ENCODE measurements around the gene TMC7. TPM values are rescaled to one million over a fixed set of nuclear protein-coding genes. Genes with fewer than 3 reads are reported as not detected.

Gene TMC7
- total RNA-seq, 4 donors from 2014 or later, result 0.36 to 4.3 (median 1.3) TPM

- no peak for ATAC-seq (ENCODE audit: low FRiP score)
- no peak for TF ChIP-seq CTCF (IDR thresholded peaks at IDR 0.05)
- no peak for DNase-seq (ENCODE audit: low spot score)
Observed at GRCh38 chr16:19089410-19089955, 105.7 kb downstream of the TMC7 start.

- TF ChIP-seq CTCF (IDR thresholded peaks at IDR 0.05), result no peak
- DNase-seq (ENCODE audit: low spot score), result no peak
- ATAC-seq (ENCODE audit: low FRiP score), result no peak
Observed at GRCh38 chr16:19090916-19091315, 107.2 kb downstream of the TMC7 start.

- ATAC-seq (ENCODE audit: low FRiP score) (no peak), DNase-seq (ENCODE audit: low spot score) (no peak)
- TF ChIP-seq CTCF (IDR thresholded peaks at IDR 0.05), result no peak
Observed at GRCh38 chr16:19092653-19093410, 109.1 kb downstream of the TMC7 start.

GRCh38 chr16:19093631-19094541, 110.2 kb downstream of the TMC7 start:
- no peak for ATAC-seq (ENCODE audit: low FRiP score)
- no peak for TF ChIP-seq CTCF (IDR thresholded peaks at IDR 0.05)
- DNase-seq (ENCODE audit: low spot score), result no peak

GRCh38 chr16:19094542-19095365, 111.0 kb downstream of the TMC7 start:
- ATAC-seq (ENCODE audit: low FRiP score) (no peak), DNase-seq (ENCODE audit: low spot score) (no peak)
- no peak for TF ChIP-seq CTCF (IDR thresholded peaks at IDR 0.05)

GRCh38 chr16:19095654-19096053, 111.9 kb downstream of the TMC7 start:
- ATAC-seq (ENCODE audit: low FRiP score) (no peak), DNase-seq (ENCODE audit: low spot score) (no peak)
- TF ChIP-seq CTCF (IDR thresholded peaks at IDR 0.05), result no peak
